GM18519 (cell line): ENCODE results near the gene MMP24OS.

ENCODE experiments used
- ATAC-seq: cut with Tn5 transposase; IDR thresholded peaks from one replicate; pipeline ENCODE4 v1.9.1; 2021; ENCODE audit warnings: mild to moderate bottlenecking, moderate library complexity; ENCODE audit not compliant: unreplicated experiment, low FRiP score

Gene MMP24OS

DNA sequence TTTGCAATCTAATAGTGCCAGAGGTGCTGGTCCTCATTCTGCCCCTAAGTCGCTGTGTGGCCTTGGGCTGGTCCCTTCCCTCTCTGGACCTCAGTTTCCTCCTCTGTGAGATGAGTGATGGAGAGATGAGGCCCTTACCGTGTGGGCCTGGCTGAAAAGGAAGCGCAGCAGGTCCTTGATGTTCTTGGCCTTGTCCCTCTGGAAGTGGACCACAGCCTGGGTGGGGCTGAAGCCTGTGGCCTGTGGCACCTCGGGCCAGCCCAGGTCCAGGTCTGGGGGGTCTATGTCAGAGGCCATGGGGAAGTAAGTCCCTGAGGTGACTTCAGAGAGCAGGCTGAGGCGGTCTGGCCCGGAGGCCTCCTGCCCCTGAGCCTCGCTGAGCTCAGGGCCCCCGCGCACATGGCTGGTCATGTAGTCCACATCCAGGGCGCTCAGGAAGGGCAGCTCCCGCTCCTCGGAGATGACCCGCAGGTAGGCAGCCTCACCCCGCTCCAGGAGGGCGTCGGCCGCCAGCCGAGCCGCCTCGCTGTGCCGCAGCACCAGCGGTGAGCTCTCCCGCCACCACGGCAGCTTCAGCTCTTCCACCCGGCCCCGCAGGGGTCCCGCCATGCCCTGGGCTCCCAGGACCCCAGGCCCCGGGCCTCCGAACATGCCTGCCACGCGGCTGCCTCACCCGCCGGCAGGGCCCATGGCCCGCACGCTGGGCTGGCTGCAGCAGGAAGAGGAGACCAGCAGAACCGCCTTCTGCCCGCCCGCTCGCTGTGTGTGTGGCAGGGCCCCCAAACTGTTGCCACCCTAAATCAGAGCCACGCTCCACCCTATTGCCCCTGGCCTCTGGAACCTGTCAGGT, 14.0 kb upstream of the MMP24OS start, which contains the start of gene FAM83C:
Gene FAM83C, minus strand, starts transcription at position 772 of the 850 bp plus-strand sequence. Its CDS starts 121 bp downstream, at position 651.
- ATAC-seq = no peak

DNA sequence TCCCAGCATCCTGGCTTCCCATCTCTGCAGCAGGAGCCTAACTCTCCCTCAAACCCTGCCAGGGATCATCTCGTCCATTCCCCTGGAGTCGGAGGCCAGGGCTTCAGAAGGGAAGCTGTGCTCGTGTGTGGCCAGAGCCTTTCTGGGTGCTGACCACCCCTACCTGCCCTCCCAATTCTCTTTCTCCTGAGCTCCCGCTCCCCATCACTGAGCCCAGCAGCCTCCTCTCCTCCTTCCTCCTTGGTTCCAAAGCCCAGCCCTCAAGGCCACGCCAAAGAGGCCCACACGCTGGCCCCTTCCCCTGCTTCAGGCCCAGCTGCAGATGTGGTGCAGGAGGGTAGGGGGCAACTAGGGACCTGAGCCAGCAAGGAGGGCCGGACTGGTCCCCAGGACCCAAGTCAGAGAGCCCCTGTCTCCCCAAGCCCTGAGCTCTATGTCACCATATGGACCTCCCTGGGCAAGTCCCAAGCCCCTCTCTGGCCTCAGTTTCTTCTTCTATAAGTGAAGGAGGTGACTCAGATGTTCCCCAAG, 13.0 kb upstream of the MMP24OS start:
- ATAC-seq = no peak

DNA sequence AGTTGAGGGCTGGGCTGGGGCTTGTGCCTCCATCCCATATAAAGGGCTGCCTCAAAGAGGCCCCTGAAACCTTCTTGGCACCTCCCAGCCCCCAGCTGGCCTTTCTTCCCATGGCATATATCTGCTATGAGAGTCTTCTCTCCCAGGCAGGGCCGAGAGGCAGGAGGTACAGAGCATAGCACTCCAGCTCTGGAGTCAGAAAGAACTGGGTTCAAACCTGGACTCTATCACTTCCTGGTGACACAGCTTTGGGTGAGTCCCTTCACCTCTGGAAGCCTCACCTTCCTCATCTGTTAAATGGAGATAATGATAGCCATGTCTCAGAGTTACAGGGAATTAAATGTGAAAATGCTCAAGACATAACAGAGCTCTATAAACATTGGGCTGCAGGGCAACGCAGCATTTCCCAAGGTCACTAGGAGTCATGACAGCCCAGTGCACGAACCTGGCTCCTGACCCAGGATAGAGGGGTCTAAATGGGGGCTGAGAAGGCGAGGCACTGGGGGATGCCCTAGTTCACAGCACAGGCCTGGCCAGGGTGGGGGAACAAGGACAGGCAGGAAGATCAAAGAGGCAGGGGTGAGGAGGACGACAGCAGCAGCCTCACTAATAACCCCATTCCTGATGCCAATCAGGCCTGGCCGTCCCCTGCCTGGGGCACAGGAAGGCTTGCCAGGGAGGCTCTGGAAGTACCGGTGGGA, 12.4 kb upstream of the MMP24OS start:
- no peak for ATAC-seq

DNA sequence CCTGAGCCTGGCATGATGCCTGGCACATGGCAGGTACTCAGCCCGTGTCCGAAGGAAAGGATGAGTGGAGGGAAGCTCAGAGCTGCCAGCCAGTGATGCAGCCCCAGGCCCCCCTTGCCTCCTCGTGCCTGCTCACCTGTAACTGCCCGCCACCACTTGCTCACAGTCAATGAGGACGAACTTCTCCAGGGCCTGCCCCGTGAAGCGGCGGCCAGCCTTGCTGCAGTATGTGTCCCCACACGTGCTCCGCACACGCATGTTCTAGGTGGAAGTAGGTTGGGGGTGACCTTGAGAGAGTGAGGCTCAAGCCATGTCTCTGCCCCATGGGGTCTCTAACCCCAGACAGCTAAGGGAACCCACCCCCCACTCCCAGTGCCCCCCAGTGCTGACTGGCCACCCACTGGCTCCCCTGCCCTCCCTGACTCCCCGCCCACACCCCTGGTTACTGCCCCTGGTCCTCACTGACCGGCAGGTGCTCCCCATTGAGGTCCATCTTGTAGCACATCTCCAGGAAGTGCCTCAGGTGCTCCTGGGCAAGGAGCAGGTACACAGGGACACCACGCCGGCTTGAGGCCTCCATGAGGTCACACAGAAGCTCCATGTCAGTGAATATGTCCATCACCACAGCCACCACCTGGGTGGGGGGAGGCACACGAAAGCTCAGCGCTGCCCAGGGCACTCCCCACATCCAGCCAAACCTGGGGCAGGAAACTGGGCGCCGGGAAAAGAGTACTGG, 10.6 kb upstream of the MMP24OS start:
- ATAC-seq = no peak

GRCh38 chr20:35287509-35288324, 9.8 kb upstream of the MMP24OS start:
- no peak for ATAC-seq

GRCh38 chr20:35286899-35287508, 9.1 kb upstream of the MMP24OS start:
- no peak for ATAC-seq

- ATAC-seq = no peak
These were observed 8.4 kb upstream of the MMP24OS start for GRCh38 chr20:35286077-35286898.

DNA sequence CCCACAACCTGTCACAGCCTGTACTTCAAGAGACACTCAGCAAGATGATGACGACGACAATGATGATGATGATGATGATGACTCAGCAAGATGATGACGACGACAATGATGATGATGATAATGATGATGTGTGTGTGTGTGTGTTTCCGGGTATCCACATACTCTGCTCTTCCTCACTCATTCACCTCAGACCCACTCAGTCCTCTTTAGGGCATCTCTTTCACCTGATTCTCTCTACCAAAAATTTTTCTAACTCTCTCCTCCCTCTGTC, 7.8 kb upstream of the MMP24OS start:
- ATAC-seq = no peak

DNA sequence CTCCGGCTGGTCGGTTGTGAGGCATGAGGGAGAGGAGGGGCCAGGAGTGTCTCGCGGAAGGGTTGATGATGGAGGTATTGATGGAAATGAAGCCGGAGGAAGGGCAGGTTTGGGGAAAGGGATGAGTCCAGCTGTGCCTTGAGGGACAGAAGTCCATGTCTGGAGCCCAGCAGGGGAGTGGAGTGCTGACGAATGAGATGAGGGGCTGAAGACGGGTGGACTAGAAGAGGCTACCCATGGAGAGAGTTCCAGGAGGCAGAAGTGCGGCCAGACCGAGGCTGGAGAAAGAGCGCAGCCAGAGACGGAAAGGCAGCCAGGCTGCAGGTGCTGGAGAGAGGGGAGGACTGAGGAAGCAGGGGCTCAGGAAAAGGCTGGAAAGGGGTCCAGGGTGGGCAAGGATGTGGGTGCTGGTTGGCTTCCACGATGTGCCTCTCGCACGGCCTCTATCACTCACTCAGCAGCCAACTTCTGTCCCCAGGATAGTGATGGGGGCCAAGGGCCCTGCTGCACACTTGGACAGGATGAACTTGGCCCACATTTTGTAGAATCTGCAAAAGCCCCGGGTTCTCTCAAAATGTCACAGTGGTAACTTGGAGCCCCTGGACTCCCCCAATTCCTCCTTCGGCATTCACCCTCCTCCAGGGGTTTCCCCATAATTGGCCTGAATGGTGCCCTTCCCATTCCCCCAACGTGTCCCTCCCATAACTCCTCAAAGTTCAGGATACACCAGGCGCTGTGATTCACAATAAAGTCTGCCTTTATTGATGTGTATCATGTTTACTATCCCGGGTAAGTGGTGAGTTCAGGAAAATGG, 7.3 kb upstream of the MMP24OS start:
- ATAC-seq = no peak

DNA sequence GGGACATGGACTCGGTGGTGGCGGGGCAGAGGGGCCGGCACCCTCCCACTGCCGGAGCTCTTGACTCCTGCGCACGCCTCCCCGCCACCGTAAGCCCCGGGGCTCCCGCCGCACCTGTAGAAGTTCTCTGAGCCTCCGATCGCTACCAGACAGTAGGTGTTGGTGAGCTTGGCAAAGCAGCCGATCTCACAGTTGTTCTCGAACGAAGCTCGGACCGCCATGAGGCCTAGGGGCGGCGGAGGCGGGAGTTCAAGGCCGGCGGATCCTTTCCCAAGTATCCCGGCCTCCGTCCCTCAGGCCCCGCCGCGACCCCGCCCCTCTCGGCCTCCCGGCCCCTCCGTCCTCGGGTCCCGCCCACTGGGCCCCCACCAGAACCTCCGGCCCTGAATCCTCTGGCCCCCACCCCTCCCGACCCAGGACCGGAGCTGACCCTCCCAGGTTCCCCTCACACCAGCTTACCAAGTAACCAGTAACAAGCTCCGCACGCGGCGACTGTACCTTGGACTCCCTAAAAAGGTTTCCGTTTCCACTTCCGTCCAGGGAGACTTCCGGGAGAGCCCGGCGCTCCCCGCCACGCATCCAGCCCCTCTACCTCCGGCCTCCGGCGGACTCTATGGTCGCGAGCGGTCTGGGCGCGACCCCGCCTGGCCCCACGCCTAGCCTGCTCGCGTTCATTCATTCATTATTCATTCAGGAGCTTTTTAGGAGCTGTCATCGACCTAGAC, 6.5 kb upstream of the MMP24OS start, which contains the start of gene EIF6:
Gene EIF6, minus strand, starts transcription at position 506 of the 725 bp plus-strand sequence. Its CDS starts 285 bp downstream, at position 221.
- ATAC-seq = no peak

DNA sequence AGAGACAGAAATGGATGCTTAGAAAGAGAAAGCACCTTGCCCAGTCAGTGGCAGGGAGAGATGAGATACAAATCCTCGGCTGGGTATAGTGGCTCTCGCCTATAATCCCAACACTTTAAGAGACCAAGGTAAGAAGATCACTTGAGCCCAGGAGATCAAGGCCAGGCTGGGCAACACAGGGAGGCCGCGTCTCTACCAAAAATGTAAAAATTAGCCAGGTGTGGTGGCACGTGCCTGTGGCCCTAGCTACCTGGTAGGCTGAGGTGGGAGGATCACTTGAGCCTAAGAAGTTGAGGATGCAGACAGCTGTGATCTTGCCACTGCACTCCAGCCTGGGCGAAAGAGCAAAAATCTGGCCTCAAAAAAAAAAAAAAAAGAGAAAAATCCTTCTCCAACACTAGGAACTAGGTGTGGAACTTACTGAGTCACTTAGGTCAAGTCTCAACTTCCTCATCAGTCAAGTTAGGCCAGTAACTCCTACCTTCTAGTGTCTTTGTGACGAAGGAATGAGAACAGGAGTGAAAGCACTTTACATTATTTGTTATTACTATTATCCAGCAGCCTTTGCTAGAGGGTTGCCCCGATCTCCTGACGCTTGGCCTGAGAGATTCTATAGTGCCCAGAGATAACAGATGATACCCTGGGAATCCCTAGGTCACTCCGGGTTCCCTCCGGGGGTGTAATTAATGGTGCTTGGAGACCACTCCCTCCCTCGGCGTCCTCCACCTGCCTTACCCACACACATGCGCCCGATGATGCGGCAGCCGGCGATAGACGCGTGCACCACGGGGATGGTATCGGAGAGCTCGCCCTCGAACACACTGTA, 5.7 kb upstream of the MMP24OS start:
- ATAC-seq = no peak

DNA sequence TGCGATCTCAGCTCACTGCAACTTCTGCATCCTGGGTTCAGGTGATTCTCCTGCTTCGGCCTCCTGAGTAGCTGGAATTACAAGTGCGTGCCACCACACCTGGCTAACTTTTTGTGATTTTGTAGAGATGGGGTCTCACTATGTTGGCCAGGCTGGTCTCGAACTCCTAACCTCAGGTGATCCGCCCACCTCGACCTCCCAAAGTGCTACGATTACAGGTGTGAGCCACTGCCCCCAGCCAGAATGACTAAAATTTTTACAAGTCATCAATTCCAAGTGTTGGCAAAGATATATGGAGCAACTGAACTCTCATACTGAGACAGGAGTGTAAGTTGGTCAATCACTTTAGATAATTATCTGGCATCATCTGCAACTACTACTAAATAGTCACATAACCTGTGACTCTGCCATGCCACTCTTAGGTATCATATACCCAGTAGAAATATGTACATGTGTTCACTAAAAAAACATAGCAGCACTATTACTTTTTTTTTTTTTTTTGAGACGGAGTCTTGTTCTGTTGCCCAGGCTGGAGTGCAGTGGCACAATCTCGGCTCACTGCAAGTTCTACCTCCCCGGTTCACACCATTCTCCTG, 3.7 kb upstream of the MMP24OS start:
- ATAC-seq = no peak

- ATAC-seq = no peak
These were observed 2.6 kb upstream of the MMP24OS start for GRCh38 chr20:35280523-35280922.

DNA sequence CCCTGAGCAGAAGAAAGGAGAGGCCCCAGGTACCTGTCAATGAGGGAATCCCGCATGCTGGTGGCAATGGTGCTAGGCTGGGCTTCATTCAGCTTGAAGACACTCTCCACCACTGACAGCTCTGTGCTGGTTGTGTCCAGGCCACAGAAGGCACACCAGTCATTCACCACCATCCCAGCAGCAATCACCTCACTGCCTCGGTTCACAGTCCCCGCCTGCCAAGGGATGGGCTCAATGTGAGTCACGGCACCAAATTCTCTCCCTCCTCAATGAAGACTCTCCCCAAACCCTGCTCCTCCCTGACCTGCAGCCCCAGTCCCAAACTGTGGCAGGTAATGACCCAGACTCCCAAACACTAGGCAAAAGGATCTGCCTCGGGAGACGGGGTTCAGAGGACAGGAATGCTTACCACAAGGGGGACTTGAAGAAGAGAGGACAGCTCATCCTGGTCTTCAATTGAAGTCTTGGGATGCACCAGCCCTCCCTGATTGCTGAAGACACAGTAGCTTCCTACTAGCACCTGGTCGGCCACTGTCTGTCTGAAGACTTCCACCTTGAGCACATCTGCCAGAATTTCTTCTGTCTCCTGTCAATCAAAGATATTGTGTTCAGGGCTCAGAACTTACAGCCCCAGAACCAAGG, 1.7 kb upstream of the MMP24OS start:
- ATAC-seq = no peak

DNA sequence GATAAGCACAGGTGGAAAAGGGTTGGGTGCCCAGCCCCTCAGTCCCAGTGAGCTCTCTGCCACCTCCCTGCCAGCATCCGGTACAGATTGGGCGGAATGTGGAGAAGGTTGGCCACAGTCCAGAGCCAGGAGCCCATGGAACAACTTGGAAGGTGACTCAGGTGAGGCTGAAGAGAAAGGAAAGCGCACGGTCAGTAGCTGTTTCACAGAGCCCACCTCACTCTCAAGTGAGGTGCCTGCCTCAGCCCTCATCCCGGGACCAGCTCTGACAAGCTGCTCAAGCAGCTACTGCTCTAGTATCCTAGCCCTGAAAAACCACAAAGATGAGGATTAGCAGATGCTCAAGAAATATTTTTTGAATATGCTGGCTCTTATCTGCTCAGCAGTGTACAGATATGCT, 1.1 kb upstream of the MMP24OS start:
- no peak for ATAC-seq

DNA sequence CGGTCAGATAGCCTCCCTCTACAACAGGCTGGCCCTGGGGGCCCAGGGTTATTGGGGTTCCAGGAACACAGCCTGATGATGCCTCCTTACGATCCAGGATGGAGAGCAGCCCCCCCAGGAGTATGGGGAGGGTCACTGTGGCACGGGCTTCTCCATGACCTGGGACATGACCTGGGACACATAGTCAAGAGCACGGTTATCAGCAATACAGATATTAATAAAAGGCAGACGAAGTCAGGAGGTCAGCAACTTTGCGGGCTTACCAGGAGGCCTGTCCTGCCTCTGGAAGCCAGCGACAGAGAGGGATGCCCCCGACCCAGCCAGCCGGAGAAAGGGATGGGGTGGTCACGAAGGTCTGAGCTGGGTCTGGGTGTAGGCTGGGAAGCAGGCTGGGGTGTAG, 795 bp downstream of the MMP24OS start:
- no peak for ATAC-seq
